Osteocyte (in vitro differentiated cells): ENCODE results near the gene SSBP3. TPM values are rescaled to one million over a fixed set of nuclear protein-coding genes. Genes with fewer than 3 reads are reported as not detected.

Experiments used
- DNase-seq: peaks from one replicate; pipeline ENCODE4 v3.0.0; 2021; ENCODE audit warnings: mixed read lengths; ENCODE audit not compliant: unreplicated experiment; ENCODE audit errors: extremely low spot score
- H3K27ac Mint-ChIP-seq: one replicate; pipeline ENCODE4 v1.8.0; 2021; ENCODE audit warnings: mild to moderate bottlenecking, mixed read lengths; ENCODE audit not compliant: unreplicated experiment
- H3K27me3 Mint-ChIP-seq: one replicate; pipeline ENCODE4 v1.8.0; 2021; ENCODE audit warnings: mixed read lengths; ENCODE audit not compliant: unreplicated experiment
- H3K36me3 Mint-ChIP-seq: one replicate; pipeline ENCODE4 v1.8.0; 2021; ENCODE audit warnings: mixed read lengths; ENCODE audit not compliant: unreplicated experiment
- H3K4me1 Mint-ChIP-seq: one replicate; pipeline ENCODE4 v1.8.0; 2021; ENCODE audit warnings: mixed read lengths; ENCODE audit not compliant: unreplicated experiment
- H3K4me3 Mint-ChIP-seq: one replicate; pipeline ENCODE4 v1.8.0; 2021; ENCODE audit warnings: mild to moderate bottlenecking, moderate library complexity, mixed read lengths; ENCODE audit not compliant: unreplicated experiment
- H3K9me3 Mint-ChIP-seq: one replicate; pipeline ENCODE4 v1.8.0; 2021; ENCODE audit warnings: mixed read lengths; ENCODE audit not compliant: unreplicated experiment
- CTCF ChIP-seq: fragments of 200-600 bp; sonication (generic); IDR thresholded peaks from 2 replicates; pipeline ENCODE4 v1.5.0; 2021; ENCODE audit warnings: antibody characterized with exemption, mild to moderate bottlenecking, moderate library complexity
- total RNA-seq: library from RNA; stranded (reverse); gene quantifications from 2 replicates; pipeline ENCODE4 v1.2.1, GENCODE V29; 2021

SSBP3 gene
- total RNA-seq, 1 donor from 2014 or later: 56.4 TPM

GRCh38 chr1:54328066-54328636 lies 78.0 kb downstream of the SSBP3 start:
- no peak overlapping the region for H3K4me3 Mint-ChIP-seq
- H3K36me3 Mint-ChIP-seq: peaks cover 3% of the 10 kb centered on the region
- H3K27ac Mint-ChIP-seq: peak overlapping the region; percentile 68
- peaks cover 31% of the 10 kb centered on the region for H3K4me1 Mint-ChIP-seq
- DNase-seq: no peak
- no peaks in the 10 kb centered on the region for H3K27me3 Mint-ChIP-seq
- no peaks in the 10 kb centered on the region for H3K9me3 Mint-ChIP-seq
- TF ChIP-seq CTCF: no peak

- TF ChIP-seq CTCF: no peak
- no peak overlapping the region for H3K4me3 Mint-ChIP-seq
- H3K36me3 Mint-ChIP-seq: peaks cover 3% of the 10 kb centered on the region
- H3K4me1 Mint-ChIP-seq: peaks cover 31% of the 10 kb centered on the region
- H3K27ac Mint-ChIP-seq: peak overlapping the region; percentile 68
- H3K9me3 Mint-ChIP-seq: no peaks in the 10 kb centered on the region
- H3K27me3 Mint-ChIP-seq: no peaks in the 10 kb centered on the region
- DNase-seq: no peak
These were observed 78.7 kb downstream of the SSBP3 start for GRCh38 chr1:54327386-54328065.

- Mint-ChIP-seq H3K27ac (peak overlapping the region; percentile 68), H3K9me3 (no peaks in the 10 kb centered on the region), H3K4me1 (peaks cover 31% of the 10 kb centered on the region), H3K36me3 (peaks cover 3% of the 10 kb centered on the region), H3K4me3 (no peak overlapping the region), H3K27me3 (no peaks in the 10 kb centered on the region)
- DNase-seq: no peak
- TF ChIP-seq CTCF: no peak
These were observed 79.4 kb downstream of the SSBP3 start for GRCh38 chr1:54326543-54327385.

GRCh38 chr1:54325703-54326461 lies 80.3 kb downstream of the SSBP3 start:
- Mint-ChIP-seq H3K4me3 (no peak overlapping the region), H3K9me3 (no peaks in the 10 kb centered on the region), H3K36me3 (peaks cover 3% of the 10 kb centered on the region), H3K27me3 (no peaks in the 10 kb centered on the region), H3K27ac (no peak overlapping the region), H3K4me1 (peaks cover 23% of the 10 kb centered on the region)
- no peak for DNase-seq
- TF ChIP-seq CTCF: no peak
